Cardiac septum (tissue), 1 donor: Measurements from ENCODE around the gene CCDC141. TPM values are rescaled to one million over a fixed set of nuclear protein-coding genes. Genes with fewer than 3 reads are reported as not detected.

Source experiments
- DNase-seq: peaks from one replicate; pipeline ENCODE4 v3.0.0-alpha.2; 2020; ENCODE audit warnings: low spot score
- intact Hi-C: fragments of 100-400 bp; cut with DNase I; formaldehyde crosslinking; loops from one replicate; pipeline ENCODE4 v1.14.0; 2022
- total RNA-seq: library from RNA; stranded (reverse); fragmentation: NEBNext Ultra II Directional; extraction: Animal tissue kit (Norgen Biotek cat#: 25700); gene quantifications from one replicate; pipeline ENCODE4 v1.2.1, GENCODE V29; 2021
- donor health status: DM: no; HTN: no; CAD: no.

The CCDC141 gene
- total RNA-seq, 1 donor from 2014 or later = 162 TPM

DNA sequence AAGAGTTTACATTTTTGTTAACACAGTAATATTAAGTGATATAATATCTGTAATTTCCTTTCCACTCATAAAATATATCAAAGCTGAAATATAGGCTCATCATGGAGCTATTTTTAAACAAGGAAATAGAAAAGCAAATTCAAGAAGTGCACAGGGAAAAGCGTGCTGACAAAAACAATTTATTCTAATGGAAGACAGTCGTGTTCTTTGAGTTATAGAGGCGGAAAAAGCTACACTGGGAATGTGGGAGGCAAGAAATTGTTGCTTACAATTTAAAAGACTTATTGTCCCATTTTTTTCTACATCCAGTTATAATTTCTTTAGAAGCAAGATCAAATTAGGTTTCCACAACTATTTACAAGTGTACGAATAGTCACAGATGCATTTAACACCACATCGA is 239.5 kb downstream of the CCDC141 start:
- intact Hi-C loops = no loop called here
- no peak for DNase-seq

DNA sequence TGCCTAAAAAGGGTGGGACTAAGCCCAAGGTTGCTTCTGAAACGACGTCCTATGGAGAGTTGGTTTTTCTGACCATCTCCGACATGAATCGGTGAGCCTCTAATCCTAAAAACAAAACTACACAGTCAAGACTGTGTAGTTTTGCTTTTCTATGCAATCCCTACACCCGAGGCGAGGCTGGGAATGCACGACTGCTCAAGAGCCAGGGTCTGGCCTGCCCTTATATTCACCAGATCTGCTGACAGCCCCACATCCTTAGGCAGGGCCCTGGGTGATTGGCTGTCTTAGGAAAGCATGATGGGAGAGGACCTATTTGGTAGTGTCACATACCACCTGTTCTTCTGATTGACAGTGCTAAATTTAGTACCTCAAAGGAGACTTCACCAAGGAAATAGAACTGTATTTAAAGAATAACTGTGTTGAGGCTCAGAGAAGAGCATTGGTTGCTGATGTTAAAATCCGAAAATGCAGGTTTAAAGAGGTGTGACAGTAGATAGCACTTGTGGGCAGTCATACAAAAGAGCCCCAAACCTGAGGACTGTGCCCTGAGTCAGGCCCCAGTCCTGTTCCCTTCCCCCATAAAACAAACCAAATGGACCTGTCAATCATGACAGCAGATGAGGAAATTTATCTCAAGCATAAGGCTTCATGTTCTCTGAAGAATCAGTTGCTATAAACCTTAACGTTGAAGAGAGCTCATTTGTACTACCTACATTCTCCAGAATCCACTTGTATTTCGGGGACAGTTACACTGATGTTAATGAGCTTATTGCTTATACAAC is 242.5 kb downstream of the CCDC141 start, which contains the start of gene TTN:
TTN (minus strand) TSS at position 197 of the 782 bp plus-strand sequence. CDS start 2,781 bp downstream, outside the sequence.
- peak; percentile 87 for DNase-seq
- intact Hi-C loops = loop anchor here (2.0 kb wide), 1 partner anchor 57 kb away; no protein-coding TSS in a partner anchor

DNA sequence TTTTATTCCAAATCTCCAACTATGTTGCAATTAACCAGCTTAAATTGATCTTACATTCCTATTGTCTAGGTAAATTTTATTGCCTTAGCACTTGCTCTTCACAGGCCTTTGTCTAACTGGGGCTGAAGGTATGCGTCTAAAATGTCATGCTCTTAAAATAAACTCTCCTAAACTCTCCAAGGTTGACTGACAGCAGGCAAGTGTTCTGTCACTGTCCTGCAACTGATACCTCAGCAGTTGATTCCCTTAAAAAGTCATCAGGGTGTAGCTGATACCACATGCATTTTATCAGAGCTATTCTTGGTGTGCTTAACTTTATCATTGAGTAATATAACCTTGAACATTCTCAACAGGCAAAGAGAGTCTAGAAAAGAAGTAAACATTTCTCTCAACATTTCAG is 243.4 kb downstream of the CCDC141 start:
- DNase-seq = no peak
- intact Hi-C loops = loop anchor here (2.0 kb wide), 1 partner anchor 58 kb away; no protein-coding TSS in a partner anchor

DNA sequence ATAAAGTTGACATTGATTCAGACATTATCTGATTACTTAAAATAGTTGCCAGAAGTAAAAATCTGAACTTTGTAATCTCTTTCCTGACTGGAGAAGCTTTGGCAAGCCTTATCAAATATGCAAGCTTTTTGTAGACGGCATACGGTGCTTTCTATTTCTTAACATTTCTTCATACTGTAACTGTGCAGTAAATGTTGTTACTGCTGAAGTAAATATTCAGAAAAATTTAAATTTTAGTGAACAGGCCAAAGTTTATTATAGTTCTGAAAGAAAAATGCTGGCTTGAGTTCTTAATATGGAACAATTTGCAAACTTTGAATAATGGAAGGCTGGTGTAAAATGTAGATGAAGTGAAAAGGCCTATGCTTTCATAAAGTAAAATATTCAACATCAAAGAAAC is 244.5 kb downstream of the CCDC141 start:
- intact Hi-C loops = no loop called here
- no peak for DNase-seq

DNA sequence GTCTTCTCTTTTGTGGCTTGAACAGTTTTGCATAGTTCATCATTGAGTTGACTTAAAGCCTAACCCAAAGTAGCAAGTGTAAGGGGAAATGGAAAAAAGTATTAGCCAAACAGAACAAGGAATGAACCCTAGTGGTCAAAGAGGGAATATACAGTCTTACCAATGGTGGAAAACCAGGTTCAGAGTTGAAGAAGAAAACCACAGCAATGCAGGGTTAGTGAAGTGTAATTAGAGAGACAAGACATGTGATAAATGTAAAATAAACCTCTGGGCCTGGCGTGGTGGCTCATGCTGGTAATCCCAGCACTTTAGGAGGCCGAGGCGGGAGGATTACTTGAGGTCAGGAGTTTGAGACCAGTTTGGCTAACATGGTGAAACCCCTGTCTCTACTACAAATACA is 245.1 kb downstream of the CCDC141 start:
- DNase-seq = no peak
- intact Hi-C loops = no loop called here

GRCh38 chr2:178800510-178800909 is 249.4 kb downstream of the CCDC141 start:
- intact Hi-C loops = no loop called here
- DNase-seq = no peak

- DNase-seq = no peak
- intact Hi-C loops = no loop called here
Measured at GRCh38 chr2:178799305-178799704, 250.6 kb downstream of the CCDC141 start.

DNA sequence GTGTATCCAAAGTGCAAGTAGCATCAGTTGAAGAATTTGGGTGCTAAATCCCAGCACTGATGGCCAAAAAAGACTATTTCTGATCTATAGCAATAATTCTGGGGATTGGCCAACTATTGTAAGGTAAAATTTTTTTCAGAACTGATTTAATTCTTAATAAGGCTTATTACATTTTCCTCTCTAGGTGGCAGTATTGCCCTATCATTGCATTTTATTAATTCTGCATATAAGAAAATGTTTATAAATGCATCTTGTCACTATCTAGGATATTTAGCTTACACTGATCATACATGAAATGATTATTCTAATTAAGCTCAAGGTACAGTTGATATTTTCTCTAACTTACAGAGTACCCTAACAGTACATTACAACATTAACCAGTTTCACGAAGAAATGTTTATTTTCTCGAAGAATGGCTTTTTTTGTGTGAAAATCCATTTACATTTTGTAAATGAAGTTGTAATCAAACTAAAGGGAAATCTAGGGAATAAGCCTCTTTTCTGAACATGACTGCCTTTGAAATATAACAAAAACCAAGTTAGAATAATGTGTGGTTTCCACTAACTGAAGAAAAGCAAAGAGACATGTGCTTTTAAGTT is 253.8 kb downstream of the CCDC141 start:
- intact Hi-C loops = loop anchor here (1.0 kb wide), 1 partner anchor 118 kb away; no protein-coding TSS in a partner anchor
- no peak for DNase-seq

DNA sequence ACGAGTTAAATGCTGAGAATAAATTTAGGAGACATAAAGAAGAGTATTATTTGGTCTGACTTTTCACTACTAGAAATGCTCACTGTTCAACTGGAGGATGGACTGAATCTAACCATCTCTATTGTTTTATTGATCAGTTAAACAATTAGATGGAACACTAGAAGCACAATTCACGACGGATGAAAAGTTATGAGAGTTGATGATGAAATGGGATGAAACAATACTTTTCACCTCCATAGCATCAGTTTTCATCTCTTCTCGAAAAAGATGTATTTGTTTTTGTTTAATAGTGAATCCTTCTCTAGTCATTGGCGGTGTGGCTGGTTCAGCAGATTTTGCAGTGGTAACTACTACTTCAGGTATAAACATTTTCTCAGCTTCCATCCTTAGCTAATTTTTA is 262.0 kb downstream of the CCDC141 start:
- DNase-seq = no peak
- intact Hi-C loops = no loop called here

DNA sequence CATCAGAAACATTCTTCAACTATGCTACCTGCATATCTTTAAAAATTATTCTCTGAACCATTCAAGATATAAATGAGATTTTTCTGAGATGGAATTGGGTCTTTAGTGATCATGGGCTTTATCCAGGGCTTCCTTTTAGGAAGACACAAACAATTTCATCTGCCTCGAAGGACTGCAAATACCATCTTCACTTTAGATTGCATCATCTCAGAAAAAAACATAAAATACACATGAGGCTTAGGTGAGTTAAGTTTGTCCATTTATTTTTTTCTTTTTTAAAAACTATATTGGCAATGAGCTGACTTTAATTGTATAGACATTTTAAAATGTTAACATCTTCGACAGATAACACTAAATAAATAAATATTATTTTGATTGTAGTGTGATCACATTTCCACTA is 262.8 kb downstream of the CCDC141 start:
- DNase-seq = no peak
- intact Hi-C loops = no loop called here

GRCh38 chr2:178783889-178784288 is 266.0 kb downstream of the CCDC141 start:
- intact Hi-C loops = no loop called here
- DNase-seq = no peak

GRCh38 chr2:178782236-178782635 is 267.7 kb downstream of the CCDC141 start:
- DNase-seq = no peak
- intact Hi-C loops = no loop called here

Other genes with a start within 250 kb of the CCDC141 start
- 4,176 TPM for gene TTN, start 242.7 kb downstream of the CCDC141 start, total RNA-seq
- gene SESTD1, start 214.7 kb upstream of the CCDC141 start, total RNA-seq = 48.9 TPM